Measurements from ENCODE around the gene P2RX2.
A peak's percentile ranks its signal among the peaks of the same experiment; 100 is the strongest.
"Not testable (repeated sequence)": the region's sequence is repeated elsewhere in the genome, so short reads cannot be mapped to it uniquely, and the experiment has no call there.

The P2RX2 gene

DNA sequence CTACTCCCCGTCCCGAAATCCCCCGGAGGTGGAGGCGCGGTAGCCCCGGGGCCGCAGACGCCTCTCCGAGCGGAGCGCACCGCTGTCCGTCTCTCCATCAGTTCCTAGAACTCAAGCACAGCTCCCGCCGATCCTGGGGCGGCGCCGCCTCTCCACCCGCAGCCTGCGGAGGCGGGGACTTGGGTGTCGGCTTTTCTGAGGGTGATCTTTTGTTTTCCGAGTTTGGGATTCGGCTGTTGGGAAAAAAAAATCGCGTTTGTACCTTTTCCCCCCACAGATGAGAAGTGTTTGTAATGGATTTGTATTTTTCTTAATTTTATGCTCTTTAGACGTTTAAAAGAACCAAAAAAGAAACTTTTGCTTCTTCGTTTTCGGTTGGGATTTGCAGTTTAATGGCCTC is 34.8 kb upstream of the P2RX2 start:
- no peak for DNase-seq (ENCODE audit: low read depth in 2 of 2)

- no peak for DNase-seq (ENCODE audit: low read depth in 2 of 2)
Observed at GRCh38 chr12:132584429-132584828, 34.1 kb upstream of the P2RX2 start.

GRCh38 chr12:132585177-132585576 is 33.4 kb upstream of the P2RX2 start:
- no peak for DNase-seq (ENCODE audit: low read depth in 2 of 2)

- DNase-seq (ENCODE audit: low read depth in 2 of 2) = no peak
Observed at GRCh38 chr12:132586929-132587328, 31.6 kb upstream of the P2RX2 start.

- no peak for DNase-seq (ENCODE audit: low read depth in 2 of 2)
Observed at GRCh38 chr12:132587781-132588180, 30.8 kb upstream of the P2RX2 start.

- DNase-seq (ENCODE audit: low read depth in 2 of 2) = no peak
Observed at GRCh38 chr12:132588319-132588718, 30.3 kb upstream of the P2RX2 start.

GRCh38 chr12:132588821-132589669 is 29.5 kb upstream of the P2RX2 start:
- DNase-seq (ENCODE audit: low read depth in 2 of 2) = no peak

DNA sequence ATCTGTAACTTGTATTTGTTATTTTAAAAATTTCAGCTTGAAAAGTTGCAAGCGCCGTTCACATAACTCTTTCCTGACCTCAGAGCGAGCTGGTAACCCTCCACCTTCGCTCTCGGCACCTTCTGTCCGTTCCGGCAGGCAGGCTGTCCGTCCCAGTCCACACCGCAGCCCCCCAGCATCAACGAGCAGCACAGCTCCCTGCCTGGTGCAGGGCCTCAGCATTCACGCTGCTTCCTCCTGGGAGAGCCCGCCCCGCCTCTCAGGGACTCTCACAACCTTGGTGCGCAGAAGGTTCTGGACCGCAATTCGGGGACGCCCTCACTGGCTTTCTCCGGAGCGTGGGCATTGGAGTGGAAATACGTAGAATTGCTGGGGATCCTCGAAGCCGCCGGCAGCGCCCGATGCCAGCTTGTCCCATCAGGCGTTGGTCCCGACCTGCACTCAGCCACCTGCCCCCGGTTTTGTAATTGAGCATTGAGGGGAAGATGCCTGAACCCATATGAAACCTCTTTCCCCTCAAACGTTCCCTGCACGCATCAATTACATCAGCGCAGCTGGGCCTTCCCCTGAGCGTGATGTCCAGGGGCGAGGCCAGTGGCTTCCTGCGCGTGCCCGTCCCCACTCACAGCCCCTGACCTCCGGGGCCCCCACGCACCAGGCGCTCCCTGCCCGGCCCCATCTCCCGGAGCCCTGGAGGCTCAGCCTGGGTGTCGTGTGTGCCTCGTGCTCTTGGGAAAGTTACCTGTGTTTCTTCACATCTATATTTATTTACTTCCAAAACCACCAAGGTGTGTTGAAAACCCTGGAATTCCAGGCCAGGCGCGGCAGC is 27.3 kb upstream of the P2RX2 start:
- no peak for DNase-seq (ENCODE audit: low read depth in 2 of 2)

GRCh38 chr12:132592282-132592970 is 26.1 kb upstream of the P2RX2 start:
- DNase-seq (ENCODE audit: low read depth in 2 of 2) = no peak

DNA sequence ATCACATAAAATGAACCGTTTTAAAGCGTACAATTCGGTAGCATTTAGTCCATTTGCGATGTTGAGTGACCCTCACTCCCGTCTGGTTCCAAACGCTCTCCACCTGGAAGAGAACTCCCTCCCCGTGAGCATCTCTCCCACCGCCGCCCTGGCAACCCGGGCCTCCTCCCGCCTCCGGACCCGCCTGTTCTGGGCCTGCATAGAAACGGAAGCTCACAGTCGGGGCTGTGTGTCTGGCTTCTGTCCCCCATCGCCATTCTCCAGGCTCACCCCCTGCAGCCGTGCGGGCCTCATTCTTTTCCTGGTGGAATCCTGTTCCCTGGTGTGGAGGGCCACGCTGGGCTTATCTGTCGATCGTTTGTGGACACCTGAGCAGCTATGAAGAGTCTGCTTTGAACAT is 25.5 kb upstream of the P2RX2 start:
- no peak for DNase-seq (ENCODE audit: low read depth in 2 of 2)

GRCh38 chr12:132593521-132593920 is 25.1 kb upstream of the P2RX2 start:
- DNase-seq (ENCODE audit: low read depth in 2 of 2) = no peak

GRCh38 chr12:132593938-132594358 is 24.6 kb upstream of the P2RX2 start:
- DNase-seq (ENCODE audit: low read depth in 2 of 2) = peak in 1 of 2 donors; percentile 17

DNA sequence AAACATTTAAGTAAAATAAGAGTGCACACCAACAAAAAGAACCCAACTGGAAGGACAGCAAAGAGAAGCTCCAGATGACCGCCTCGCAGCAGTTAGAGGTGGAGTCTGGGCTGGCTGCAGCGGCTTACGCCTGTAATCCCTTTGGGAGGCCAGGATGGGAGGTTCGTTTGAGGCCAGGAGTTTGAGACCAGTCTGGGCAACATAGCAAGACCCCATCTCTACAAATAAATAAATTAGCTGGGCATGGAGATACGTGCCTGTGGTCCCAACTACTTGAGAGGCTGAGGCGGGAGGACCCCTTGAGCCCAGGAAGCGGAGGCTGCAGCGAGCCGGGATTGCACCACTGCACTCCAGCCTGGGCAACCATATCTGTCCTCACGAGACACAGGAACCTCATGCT is 23.4 kb upstream of the P2RX2 start:
- DNase-seq (ENCODE audit: low read depth in 2 of 2) = no peak

DNA sequence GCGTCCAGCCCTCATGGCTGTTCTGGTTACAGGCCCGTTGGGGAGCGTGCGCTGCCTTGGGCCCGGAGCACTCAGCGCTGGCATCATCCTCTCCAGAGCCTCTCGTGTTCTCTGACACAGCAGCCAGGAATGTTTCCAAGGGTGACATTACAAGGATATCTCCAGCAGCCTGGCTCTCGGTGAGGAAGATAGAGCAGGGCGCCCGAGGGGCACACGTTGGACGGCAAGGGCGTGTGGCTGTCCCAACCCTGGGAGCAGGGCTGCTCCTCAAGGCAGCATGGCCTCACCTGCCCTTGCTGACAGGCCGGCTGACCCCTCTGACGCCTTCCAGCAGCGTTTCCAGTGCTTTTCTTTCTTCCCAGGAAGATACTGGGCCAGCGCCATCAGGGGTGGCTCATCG is 22.6 kb upstream of the P2RX2 start:
- no peak for DNase-seq (ENCODE audit: low read depth in 2 of 2)

DNA sequence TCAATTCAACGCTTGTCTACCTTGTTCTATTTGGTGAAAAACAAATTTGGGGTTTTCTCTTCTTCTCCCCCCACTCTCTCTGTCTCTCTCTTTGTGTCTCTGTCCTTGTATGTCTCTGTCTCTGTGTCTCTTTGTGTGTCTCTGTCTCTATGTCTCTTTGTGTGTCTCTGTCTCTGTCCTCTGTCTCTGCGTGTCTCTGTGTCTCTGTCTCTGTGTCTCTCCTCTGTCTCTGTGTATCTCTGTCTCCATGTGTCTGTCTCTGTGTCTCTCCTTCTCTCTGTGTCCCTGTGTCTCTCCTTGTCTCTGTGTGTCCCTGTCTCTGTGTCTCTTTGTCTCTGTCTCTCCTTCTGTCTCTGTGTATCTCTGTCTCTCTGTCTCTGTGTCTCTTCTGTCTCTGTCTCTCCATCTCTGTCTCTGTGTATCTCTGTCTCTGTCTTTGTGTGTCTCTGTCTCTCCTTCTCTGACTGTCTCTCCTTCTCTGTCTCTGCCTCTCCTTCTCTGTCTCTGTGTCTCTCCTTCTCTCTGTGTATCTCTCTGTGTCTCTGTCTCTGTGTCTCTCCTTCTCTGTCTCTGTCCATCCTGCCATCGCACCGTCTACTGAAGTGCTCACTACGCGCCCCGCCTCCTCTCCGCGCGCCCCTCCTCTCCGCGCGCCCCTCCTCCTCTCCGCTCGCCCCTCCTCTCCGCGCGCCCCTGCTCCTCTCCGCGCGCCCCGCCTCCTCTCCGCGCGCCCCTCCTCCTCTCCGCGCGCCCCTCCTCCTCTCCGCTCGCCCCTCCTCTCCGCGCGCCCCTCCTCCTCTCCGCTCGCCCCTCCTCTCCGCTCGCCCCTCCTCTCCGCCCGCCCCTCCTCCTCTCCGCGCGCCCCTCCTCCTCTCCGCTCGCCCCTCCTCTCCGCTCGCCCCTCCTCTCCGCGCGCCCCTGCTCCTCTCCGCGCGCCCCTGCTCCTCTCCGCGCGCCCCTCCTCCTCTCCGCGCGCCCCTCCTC is 21.0 kb upstream of the P2RX2 start:
- DNase-seq (ENCODE audit: low read depth in 2 of 2) = no peak

DNA sequence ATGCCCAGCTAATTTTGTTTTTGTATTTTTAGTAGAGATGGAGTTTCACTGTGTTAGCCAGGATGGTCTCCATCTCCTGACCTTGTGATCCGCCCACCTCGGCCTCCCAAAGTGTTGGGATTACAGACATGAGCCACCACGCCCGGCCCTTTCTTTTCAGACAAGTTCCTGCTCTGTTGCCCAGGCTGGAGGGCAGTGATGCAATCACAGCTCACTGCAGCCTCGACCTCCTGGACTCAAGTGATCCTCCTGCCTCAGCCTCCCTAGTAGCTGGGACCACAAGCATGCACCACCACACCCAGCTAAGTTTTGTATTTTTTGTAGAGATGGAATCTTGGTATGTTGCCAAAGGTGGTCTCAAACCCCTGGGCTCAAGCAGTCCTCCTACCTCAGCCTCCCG is 19.1 kb upstream of the P2RX2 start:
- DNase-seq (ENCODE audit: low read depth in 2 of 2) = not testable (repeated sequence)

DNA sequence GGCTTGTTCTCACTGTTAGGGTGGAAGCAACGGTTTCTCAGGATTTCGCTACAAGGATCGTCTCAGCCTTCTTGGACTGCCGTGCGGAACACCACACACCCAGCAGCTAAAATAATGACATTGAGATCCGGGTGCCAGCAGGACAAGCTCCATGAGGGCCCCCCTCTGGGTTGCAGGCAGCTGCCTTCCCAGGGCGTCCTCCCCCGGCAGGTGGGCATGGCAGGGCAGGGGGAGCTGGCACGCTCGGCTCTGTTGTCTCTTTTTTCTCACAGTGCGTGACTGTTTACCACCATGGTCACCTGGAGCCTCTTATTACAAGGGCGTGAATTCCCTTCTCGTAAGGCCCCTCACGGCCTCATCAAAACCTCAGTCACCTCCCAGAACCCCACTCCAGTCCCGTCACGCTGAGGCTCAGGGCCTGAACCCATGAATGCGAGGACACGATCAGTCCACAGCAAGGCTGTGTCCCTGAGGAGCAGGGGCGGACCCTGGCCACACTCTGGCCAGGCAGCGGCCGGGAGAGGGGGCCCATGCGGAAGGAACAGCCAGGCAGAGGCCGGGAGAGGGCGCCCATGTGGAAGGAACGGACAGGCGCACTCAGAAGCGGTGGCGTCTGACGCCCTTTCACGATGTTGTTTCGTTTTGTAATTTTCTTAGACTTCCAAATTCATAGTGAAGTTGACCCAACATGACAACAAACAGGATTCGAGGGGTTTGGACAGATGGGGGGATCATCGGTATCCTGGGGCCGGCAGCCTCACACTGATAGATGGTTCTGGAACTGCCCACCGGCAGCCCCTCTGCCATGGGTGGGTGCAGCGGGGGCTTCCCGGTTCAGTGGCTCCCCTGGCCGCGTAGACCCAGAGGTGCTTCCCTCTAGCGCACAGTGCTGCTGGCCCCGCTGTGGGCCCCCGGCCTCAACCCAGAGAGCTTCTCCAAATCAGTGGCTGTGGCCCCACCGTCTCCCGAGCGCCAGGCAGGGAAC is 18.2 kb upstream of the P2RX2 start:
- DNase-seq (ENCODE audit: low read depth in 2 of 2) = no peak

DNA sequence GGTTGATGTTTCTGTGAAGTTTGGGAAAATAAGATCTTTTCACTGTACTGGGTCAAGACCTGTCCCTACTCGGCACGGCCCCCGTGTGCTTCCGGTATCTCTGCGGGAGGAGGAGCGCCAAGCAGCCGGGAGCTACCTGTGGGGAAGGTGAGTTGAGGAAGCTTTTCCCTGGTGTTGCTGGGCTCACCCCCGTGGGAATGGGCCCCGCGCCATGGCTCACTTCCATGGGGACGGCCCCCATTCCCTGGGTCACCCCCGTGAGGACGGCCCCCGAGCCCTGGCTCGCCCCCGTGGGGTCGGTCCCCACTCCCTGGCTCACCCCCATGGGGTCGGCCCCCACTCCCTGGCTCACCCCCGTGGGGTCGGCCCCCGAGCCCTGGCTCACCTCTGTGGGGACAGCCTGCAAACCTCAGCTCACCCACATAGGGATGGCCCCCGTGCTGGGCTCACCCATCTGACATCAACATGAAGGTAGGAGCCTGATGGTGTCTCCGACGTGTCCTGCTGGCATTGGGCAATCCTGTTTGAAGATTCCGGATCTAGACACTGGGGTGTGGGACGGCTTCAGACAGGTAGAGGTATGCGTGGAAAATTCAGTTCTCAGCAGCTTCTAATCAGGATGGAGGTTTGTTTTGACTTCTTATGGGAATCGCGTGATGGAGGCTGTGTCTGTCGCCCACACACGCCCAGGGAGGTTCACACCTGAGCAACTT is 17.2 kb upstream of the P2RX2 start:
- DNase-seq (ENCODE audit: low read depth in 2 of 2) = no peak

DNA sequence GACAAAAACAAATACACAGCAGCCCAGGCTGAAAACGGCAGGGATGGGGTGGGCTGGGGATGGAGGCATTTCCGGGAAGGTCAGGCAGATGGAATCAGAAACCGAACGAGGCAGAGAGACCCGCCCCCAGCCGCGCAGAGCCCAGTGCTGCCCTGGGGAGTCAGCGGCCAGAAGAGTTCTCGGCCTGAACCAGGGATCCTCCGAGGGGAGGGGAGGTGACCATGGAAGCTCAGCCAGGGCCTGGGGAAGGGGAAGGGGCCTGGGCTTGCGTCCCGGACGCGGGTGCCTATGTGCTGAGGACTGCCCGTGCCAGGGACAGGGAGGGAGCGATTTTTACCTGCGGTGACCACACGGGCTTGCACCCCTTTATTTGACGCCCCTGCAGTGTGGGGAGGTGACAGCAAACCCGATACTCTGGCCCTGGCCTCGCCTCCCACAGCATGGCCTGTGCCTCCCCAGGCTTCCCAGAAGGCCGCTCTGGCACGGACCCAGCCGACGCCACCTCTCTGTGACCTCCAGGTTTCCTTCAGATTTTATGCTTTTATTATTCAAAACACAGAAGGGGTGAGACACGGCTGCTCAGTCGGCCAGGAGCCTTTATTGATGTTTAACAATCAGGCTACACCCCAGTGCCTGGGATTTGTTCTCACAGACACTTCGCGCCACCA is 15.9 kb upstream of the P2RX2 start:
- no peak for DNase-seq (ENCODE audit: low read depth in 2 of 2)
